IMR-90 (cell line): ENCODE data around the gene C3orf70. TPM values are rescaled to one million over a fixed set of nuclear protein-coding genes. Genes with fewer than 3 reads are reported as not detected.

Experiments
- ATAC-seq: fragments of 200-7000 bp; cut with Tn5 transposase; 2 replicates; pipeline ENCODE4 v1.9.1; 2020; ENCODE audit warnings: low read depth, mild to moderate bottlenecking, moderate library complexity
- BruUV-seq: library from RNA; stranded (reverse); fragments of 400-500 nt; replicated peaks from 2 replicates; lab custom pipeline; 2021; lab: Mats Ljungman, UMichigan
- CTCF ChIA-PET: fragments of 300-600 bp; formaldehyde crosslinking; extraction: SDS; loops from one replicate; lab custom pipeline; 2021; ENCODE audit warnings: antibody characterized with exemption; lab: Yijun Ruan, JAX
- POLR2A ChIA-PET: fragments of 300-600 bp; sonication (Branson Sonifier 250); formaldehyde crosslinking; loops from one replicate; lab custom pipeline; 2022; ENCODE audit warnings: antibody characterized with exemption; ENCODE audit not compliant: unreplicated experiment; lab: Charles Lee
- DNase-seq: peaks from one replicate; pipeline ENCODE4 v3.0.0; 2013
- H2AFZ ChIP-seq: replicated peaks from 2 replicates; pipeline ENCODE3; 2013; ENCODE audit warnings: low read length, mild to moderate bottlenecking; ENCODE audit not compliant: poor library complexity
- H2AK5ac ChIP-seq: 2 replicates; pipeline ENCODE4 v1.6.1; 2013; ENCODE audit warnings: low read depth, low read length, inconsistent platforms
- H2AK9ac ChIP-seq: replicated peaks from 2 replicates; pipeline ENCODE3; 2013; ENCODE audit warnings: mild to moderate bottlenecking, low read depth, low read length, moderate library complexity; ENCODE audit not compliant: poor library complexity
- H2BK120ac ChIP-seq: 2 replicates; pipeline ENCODE4 v1.6.1; 2013; ENCODE audit warnings: low read depth, low read length, inconsistent platforms
- H2BK15ac ChIP-seq: 3 replicates; pipeline ENCODE4 v1.6.1; 2013; ENCODE audit warnings: low read depth, low read length, inconsistent platforms
- H2BK20ac ChIP-seq: 2 replicates; pipeline ENCODE4 v1.6.1; 2013; ENCODE audit warnings: low read depth, mild to moderate bottlenecking, inconsistent platforms, low read length, moderate library complexity
- H2BK5ac ChIP-seq: 2 replicates; pipeline ENCODE4 v1.6.1; 2013; ENCODE audit warnings: mild to moderate bottlenecking, low read depth, low read length, inconsistent platforms; ENCODE audit not compliant: poor library complexity, severe bottlenecking
- H3K14ac ChIP-seq: replicated peaks from 2 replicates; pipeline ENCODE4 v1.6.1; 2013; ENCODE audit warnings: low read depth, low read length, inconsistent platforms
- H3K18ac ChIP-seq: 2 replicates; pipeline ENCODE4 v1.6.1; 2013; ENCODE audit warnings: low read depth, low read length, control low read depth
- H3K23ac ChIP-seq: 2 replicates; pipeline ENCODE4 v1.6.1; 2013; ENCODE audit warnings: low read depth, low read length, inconsistent platforms
- H3K27ac ChIP-seq: 2 replicates; pipeline ENCODE4 v1.5.1; 2013; ENCODE audit warnings: mild to moderate bottlenecking, control low read depth, low read length; ENCODE audit not compliant: insufficient read depth
- H3K27me3 ChIP-seq: 2 replicates; pipeline ENCODE4 v1.6.1; 2013; ENCODE audit warnings: low read length; ENCODE audit not compliant: control insufficient read depth, insufficient read depth
- H3K36me3 ChIP-seq: 2 replicates; pipeline ENCODE4 v1.6.1; 2013; ENCODE audit warnings: low read length, mixed read lengths; ENCODE audit not compliant: control insufficient read depth, insufficient read depth
- H3K4ac ChIP-seq: 2 replicates; pipeline ENCODE4 v1.6.1; 2013; ENCODE audit warnings: low read depth, low read length, inconsistent platforms
- H3K4me1 ChIP-seq: 2 replicates; pipeline ENCODE4 v1.6.1; 2013; ENCODE audit warnings: low read length, mixed read lengths; ENCODE audit not compliant: control insufficient read depth, insufficient read depth
- H3K4me2 ChIP-seq: 2 replicates; pipeline ENCODE4 v1.6.1; 2013; ENCODE audit warnings: low read depth, mild to moderate bottlenecking, control low read depth, low read length, moderate library complexity
- H3K4me3 ChIP-seq: 2 replicates; pipeline ENCODE4 v1.5.1; 2013; ENCODE audit warnings: low read depth, mild to moderate bottlenecking, control low read depth, low read length, moderate library complexity; ENCODE audit not compliant: insufficient read depth
- H3K56ac ChIP-seq: 2 replicates; pipeline ENCODE4 v1.6.1; 2013; ENCODE audit warnings: low read length, inconsistent platforms; ENCODE audit not compliant: insufficient read depth; ENCODE audit errors: extremely low read depth
- H3K79me1 ChIP-seq, 2 experiments: 2 replicates each; pipeline ENCODE4 v1.6.1; 2013; ENCODE audit warnings: low read length in 2 of 2, inconsistent platforms in 1 of 2, low read depth in 1 of 2
- H3K9ac ChIP-seq: 2 replicates; pipeline ENCODE4 v1.6.1; 2013; ENCODE audit warnings: low read depth, low read length, control low read depth
- H3K9me1 ChIP-seq: 2 replicates; pipeline ENCODE4 v1.6.1; 2013; ENCODE audit warnings: low read length, inconsistent platforms; ENCODE audit not compliant: insufficient read depth
- H3K9me3 ChIP-seq: 2 replicates; pipeline ENCODE4 v1.6.1; 2013; ENCODE audit warnings: low read length; ENCODE audit not compliant: control insufficient read depth, insufficient read depth
- H4K20me1 ChIP-seq: 2 replicates; pipeline ENCODE4 v1.6.1; 2013; ENCODE audit warnings: low read length, inconsistent platforms; ENCODE audit not compliant: insufficient read depth
- H4K5ac ChIP-seq: 2 replicates; pipeline ENCODE4 v1.6.1; 2013; ENCODE audit warnings: mild to moderate bottlenecking, low read depth, low read length, control low read depth
- H4K8ac ChIP-seq, 2 experiments: 2 replicates each; pipeline ENCODE4 v1.6.1; 2013; ENCODE audit warnings: low read depth in 2 of 2, low read length in 2 of 2, control low read depth in 1 of 2, inconsistent platforms in 1 of 2
- H4K91ac ChIP-seq: 2 replicates; pipeline ENCODE4 v1.6.1; 2013; ENCODE audit warnings: low read depth, low read length, inconsistent platforms; ENCODE audit not compliant: insufficient read depth
- BHLHE40 ChIP-seq: fragments of 150-350 bp; IDR thresholded peaks from 2 replicates; pipeline ENCODE4 v1.6.1; 2016; ENCODE audit warnings: mild to moderate bottlenecking, low read depth, low read length
- CEBPB ChIP-seq: IDR thresholded peaks from 2 replicates; pipeline ENCODE4 v1.6.1; 2012; ENCODE audit warnings: low read depth, low read length, improper control_type of control experiment
- CHD1 ChIP-seq: IDR thresholded peaks from 2 replicates; pipeline ENCODE4 v1.6.1; 2012; ENCODE audit warnings: low read depth, low read length, improper control_type of control experiment
- FOS ChIP-seq: fragments of 150-350 bp; IDR thresholded peaks from 2 replicates; pipeline ENCODE4 v1.6.1; 2016; ENCODE audit warnings: low read depth, low read length
- MAFK ChIP-seq: IDR thresholded peaks from 2 replicates; pipeline ENCODE4 v1.6.1; 2012; ENCODE audit warnings: low read depth, low read length, improper control_type of control experiment
- NFE2L2 ChIP-seq: fragments of 150-350 bp; IDR thresholded peaks from 2 replicates; pipeline ENCODE4 v1.6.1; 2016; ENCODE audit warnings: low read depth, mild to moderate bottlenecking, low read length
- POLR2A ChIP-seq: IDR thresholded peaks from 2 replicates; pipeline ENCODE4 v1.6.1; 2012; ENCODE audit warnings: mild to moderate bottlenecking, low read depth, low read length
- RAD21 ChIP-seq: IDR thresholded peaks from 2 replicates; pipeline ENCODE4 v1.6.1; 2012; ENCODE audit warnings: low read length, improper control_type of control experiment
- RCOR1 ChIP-seq: IDR thresholded peaks from 2 replicates; pipeline ENCODE4 v1.6.1; 2012; ENCODE audit warnings: mild to moderate bottlenecking, low read length, improper control_type of control experiment; ENCODE audit not compliant: insufficient replicate concordance
- RFX5 ChIP-seq: IDR thresholded peaks from 2 replicates; pipeline ENCODE4 v1.8.0; 2012; ENCODE audit warnings: low read depth, mild to moderate bottlenecking, low read length, moderate library complexity
- SMC3 ChIP-seq: fragments of 150-350 bp; IDR thresholded peaks from 2 replicates; pipeline ENCODE4 v1.6.1; 2016; ENCODE audit warnings: low read depth, mild to moderate bottlenecking, antibody characterized with exemption, low read length, moderate library complexity
- WGBS, 2 experiments: methylation state at CpG; one replicate each; pipeline versions ENCODE4 v1.1.5 to v1.1.7; 2013; ENCODE audit warnings: missing lambda C conversion rate in 2 of 2; ENCODE audit not compliant: insufficient read length in 1 of 2; ENCODE audit errors: extremely low coverage in 2 of 2; 5-methylcytosine and 5-hydroxymethylcytosine counted together
- dilution Hi-C: fragments of 300-500 bp; cut with HindIII; formaldehyde crosslinking; loops from one replicate; pipeline ENCODE4 v1.14.3; 2018; ENCODE audit warnings: low sequenced_read_pairs; ENCODE audit not compliant: unreplicated experiment
- in situ Hi-C: fragments of 300-500 bp; cut with MboI; formaldehyde crosslinking; loops from 3 replicates; pipeline ENCODE4 v1.14.3; 2019; ENCODE audit warnings: low sequenced_read_pairs, inconsistent platforms, mixed read lengths
- intact Hi-C: fragments of 100-400 bp; cut with micrococcal nuclease; formaldehyde crosslinking; loops from 2 replicates; pipeline ENCODE4 v1.10.0; 2022
- polyA plus RNA-seq, 3 experiments: library from polyadenylated mRNA; depleted of rRNA; stranded (reverse); fragments of >200 nt; gene quantifications; 2 replicates each; pipeline ENCODE4 v1.2.3, GENCODE V29; 2012; ENCODE audit warnings: low replicate concordance in 1 of 3
- total RNA-seq: library from RNA; depleted of rRNA; stranded (reverse); fragments of >200 nt; gene quantifications from 2 replicates; pipeline ENCODE4 v1.2.3, GENCODE V29; 2012

C3orf70 gene
- total and polyA plus RNA-seq, 2 of the 4 experiments (the other 2 are of a cell fraction): 0.96 to 1.8 TPM

DNA sequence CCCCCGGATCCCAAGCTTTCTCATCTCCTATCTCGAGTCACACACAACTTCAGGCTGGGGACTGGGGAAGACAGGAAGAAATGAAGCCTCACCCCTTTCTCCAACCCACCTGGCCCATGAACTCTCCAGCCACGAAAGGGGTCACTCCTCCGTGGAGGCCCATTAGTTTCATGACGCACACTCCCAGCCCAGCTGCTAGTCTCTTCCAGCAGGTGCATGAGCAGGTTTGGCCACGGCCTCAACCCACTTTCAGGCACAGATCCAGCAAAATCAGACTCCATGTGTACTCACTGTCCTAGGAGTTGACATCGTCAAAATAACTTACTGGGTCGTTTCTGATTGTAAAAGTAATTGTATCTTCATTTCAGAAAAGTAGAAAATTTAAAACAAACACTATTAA, 76.6 kb downstream of the C3orf70 start:
- no peaks in the 10 kb centered on the region for H3K9me1 ChIP-seq
- no peak overlapping the region for H3K27ac ChIP-seq
- no peak overlapping the region for H3K9ac ChIP-seq
- no peak overlapping the region for H2AFZ ChIP-seq
- no peak overlapping the region for H3K14ac ChIP-seq
- no peak overlapping the region for H3K4ac ChIP-seq
- no peak overlapping the region for H2BK5ac ChIP-seq
- no peak overlapping the region for H2AK5ac ChIP-seq
- intact Hi-C loops: no loop called here
- dilution Hi-C loops: no loop called here
- no CpG with 5 or more reads among the region's 8 CpGs for WGBS, 2 experiments
- H3K4me3 ChIP-seq: no peak overlapping the region
- no peak overlapping the region for H4K8ac ChIP-seq
- H3K23ac ChIP-seq: no peak overlapping the region
- H3K27me3 ChIP-seq: no peaks in the 10 kb centered on the region
- no peak overlapping the region for H2BK20ac ChIP-seq
- BruUV-seq: no TSS peak
- no peaks in the 10 kb centered on the region for H3K79me1 ChIP-seq
- in situ Hi-C loops: no loop called here
- no peak overlapping the region for H4K91ac ChIP-seq
- no peaks in the 10 kb centered on the region for H3K4me1 ChIP-seq
- no peaks in the 10 kb centered on the region for H3K9me3 ChIP-seq
- no peaks in the 10 kb centered on the region for H3K36me3 ChIP-seq
- DNase-seq (no peak), ATAC-seq (no peak)
- H2AK9ac ChIP-seq: no peak overlapping the region
- H4K5ac ChIP-seq: no peak overlapping the region
- H3K18ac ChIP-seq: no peak overlapping the region
- CTCF ChIA-PET: no interaction called here
- no peak for TF ChIP-seq FOS
- no peak for TF ChIP-seq RAD21
- TF ChIP-seq CEBPB: no peak
- no peak for TF ChIP-seq MAFK
- TF ChIP-seq RFX5: no peak
- no peak for TF ChIP-seq BHLHE40
- no peak for TF ChIP-seq RCOR1
- no peak for TF ChIP-seq CHD1
- no peak for TF ChIP-seq NFE2L2
- no peak for TF ChIP-seq POLR2A
- TF ChIP-seq SMC3: no peak
- no peak overlapping the region for H2BK15ac ChIP-seq
- H2BK120ac ChIP-seq: no peak overlapping the region
- H4K20me1 ChIP-seq: no peaks in the 10 kb centered on the region
- H3K4me2 ChIP-seq: no peak overlapping the region
- H3K56ac ChIP-seq: no peak overlapping the region
- POLR2A ChIA-PET: no interaction called here
